Gastrocnemius medialis (tissue), 4 donors: ENCODE results near the gene GMPR. TPM values are rescaled to one million over a fixed set of nuclear protein-coding genes. Genes with fewer than 3 reads are reported as not detected.

ENCODE experiments used
- ATAC-seq, 2 donors: fragments of 150-250 bp; one replicate each; pipeline ENCODE4 v1.9.1; 2016
- DNase-seq, 2 donors: peaks; one replicate each; pipeline ENCODE4 v3.0.0-alpha.2; 2019
- H3K27ac ChIP-seq, 4 donors: fragments of 200-600 bp; sonication (generic); 1 replicate in 1 of 4; 2 replicates in 3 of 4; pipeline ENCODE4 v1.5.1; 2016 to 2018; ENCODE audit warnings: mild to moderate bottlenecking in 2 of 4, moderate library complexity in 1 of 4
- H3K27me3 ChIP-seq, 3 donors: fragments of 200-600 bp; sonication (generic) in 2 of 3; 1 replicate in 1 of 3; 2 replicates in 2 of 3; pipeline versions ENCODE4 v1.5.1 to v1.6.0; 2016 to 2019; ENCODE audit warnings: mild to moderate bottlenecking in 1 of 3, moderate library complexity in 1 of 3
- H3K36me3 ChIP-seq, 2 donors: fragments of 200-600 bp; sonication (generic) in 1 of 2; one replicate each; pipeline ENCODE4 v1.5.1; 2017 to 2018
- H3K4me1 ChIP-seq, 2 donors: fragments of 200-600 bp; sonication (generic) in 1 of 2; one replicate each; pipeline ENCODE4 v1.5.1; 2016 to 2017; ENCODE audit warnings: mild to moderate bottlenecking in 2 of 2
- H3K4me3 ChIP-seq, 4 donors: fragments of 200-600 bp; sonication (generic) in 3 of 4; 1 replicate in 1 of 4; 2 replicates in 3 of 4; pipeline ENCODE4 v1.5.1; 2016 to 2019; ENCODE audit warnings: mild to moderate bottlenecking in 2 of 4
- H3K9me3 ChIP-seq, 3 donors: fragments of 200-600 bp; sonication (generic) in 2 of 3; 1 replicate in 1 of 3; 2 replicates in 2 of 3; pipeline ENCODE4 v1.5.1; 2016 to 2019
- POLR2A ChIP-seq, 2 donors: fragments of 450-650 bp; IDR thresholded peaks; one replicate each; pipeline ENCODE4 v1.6.1; 2017; ENCODE audit warnings: antibody characterized with exemption in 2 of 2, mild to moderate bottlenecking in 2 of 2, moderate library complexity in 2 of 2
- in situ Hi-C, 4 donors: fragments of 200-750 bp; cut with MboI; loops; one replicate each; pipeline versions ENCODE4 v1.15.0 to v1.8.0; 2017; ENCODE audit warnings: low sequenced_read_pairs in 4 of 4
- intact Hi-C: fragments of 100-400 bp; cut with DNase I; formaldehyde crosslinking; loops from one replicate; pipeline ENCODE4 v1.15.1; 2023; ENCODE audit warnings: low total_unique reads
- total RNA-seq, 4 donors: library from RNA; depleted of rRNA; stranded (reverse); fragments of >200 nt; gene quantifications; one replicate each; pipeline versions ENCODE4 v1.1.0 to v1.2.3, GENCODE V29; 2016
- TF ChIP-seq, protein P1 (sequence below), 5 experiments: fragments of 450-650 bp in 3 of 5; fragments of 200-600 bp in 2 of 5; sonication (generic) in 2 of 5; IDR thresholded peaks in 4 of 5; conservative IDR thresholded peaks in 1 of 5; 1 replicate in 4 of 5; 2 replicates in 1 of 5; pipeline ENCODE4 v1.5.1; 2016 to 2019; ENCODE audit warnings: antibody characterized with exemption in 5 of 5, mild to moderate bottlenecking in 3 of 5, moderate library complexity in 3 of 5

GMPR gene
- total RNA-seq, 4 donors from 2014 or later: 109 to 266 (median 239) TPM

DNA sequence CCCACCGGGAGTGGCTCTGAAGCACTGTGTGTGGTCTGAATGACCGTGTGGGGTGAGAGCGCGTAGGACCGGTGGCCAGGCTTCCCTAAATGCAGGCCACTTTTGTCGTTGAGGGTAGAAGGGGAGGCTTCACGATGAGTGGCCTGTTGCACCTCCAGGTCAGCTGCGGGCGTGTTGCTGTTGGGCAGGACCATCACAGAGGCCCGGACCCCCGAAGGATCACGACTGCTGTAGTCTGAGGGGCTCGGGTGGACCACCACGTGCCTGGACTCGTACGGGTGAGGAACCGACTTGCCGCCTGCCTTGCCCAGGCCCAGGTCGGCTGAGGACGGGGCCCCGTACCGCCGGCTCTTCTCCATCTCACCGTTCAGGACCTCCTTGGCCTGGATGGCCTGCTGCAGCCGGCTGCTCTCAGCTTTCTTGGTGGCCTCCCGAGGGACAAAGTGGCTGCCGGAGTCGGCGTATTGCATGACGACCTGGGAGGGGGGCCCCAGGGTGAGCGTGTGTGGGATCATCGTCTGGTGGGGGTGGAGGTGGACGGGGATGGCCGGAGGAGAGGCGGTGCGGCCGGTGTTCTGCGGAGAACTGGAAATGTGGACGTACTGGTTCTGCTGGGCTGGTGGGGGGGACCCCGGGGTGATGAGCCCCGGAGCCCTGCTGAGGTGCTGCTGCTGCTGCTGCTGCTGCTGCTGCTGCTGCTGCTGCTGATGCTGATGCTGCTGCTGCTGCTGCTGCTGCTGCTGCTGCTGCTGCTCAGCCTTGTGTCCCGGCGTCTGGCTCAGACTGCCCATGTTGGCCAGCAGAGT is 88.8 kb downstream of the GMPR start:
- in situ Hi-C loops (loop anchor here in 3 of 4 donors (5.0 to 25.0 kb wide), 3 partner anchors 92 to 635 kb away; partner anchors contain the start of gene GMPR (in 1 of the 3)), intact Hi-C loops (loop anchor here (10.0 kb wide), 1 partner anchor 192 kb away; no protein-coding TSS in a partner anchor)

GRCh38 chr6:16327777-16328325 is 89.5 kb downstream of the GMPR start:
- Histone ChIP-seq H3K9me3 (no peaks in the 10 kb centered on the region), H3K4me3 (no peak overlapping the region), H3K36me3 (peaks cover 0 to 10% of the 10 kb centered on the region in 2 donors), H3K27ac (peak overlapping the region; percentile 43 to 68 (median 63)), H3K4me1 (peaks cover 44 to 46% of the 10 kb centered on the region in 2 donors), H3K27me3 (no peaks in the 10 kb centered on the region)
- intact Hi-C loops (loop anchor here (10.0 kb wide), 1 partner anchor 193 kb away; no protein-coding TSS in a partner anchor), in situ Hi-C loops (loop anchor here in 3 of 4 donors (5.0 to 25.0 kb wide), 3 partner anchors 93 to 634 kb away; partner anchors contain the start of gene GMPR (in 1 of the 3))
- DNase-seq (no peak), ATAC-seq (no peak)
- TF ChIP-seq, protein P1, sequence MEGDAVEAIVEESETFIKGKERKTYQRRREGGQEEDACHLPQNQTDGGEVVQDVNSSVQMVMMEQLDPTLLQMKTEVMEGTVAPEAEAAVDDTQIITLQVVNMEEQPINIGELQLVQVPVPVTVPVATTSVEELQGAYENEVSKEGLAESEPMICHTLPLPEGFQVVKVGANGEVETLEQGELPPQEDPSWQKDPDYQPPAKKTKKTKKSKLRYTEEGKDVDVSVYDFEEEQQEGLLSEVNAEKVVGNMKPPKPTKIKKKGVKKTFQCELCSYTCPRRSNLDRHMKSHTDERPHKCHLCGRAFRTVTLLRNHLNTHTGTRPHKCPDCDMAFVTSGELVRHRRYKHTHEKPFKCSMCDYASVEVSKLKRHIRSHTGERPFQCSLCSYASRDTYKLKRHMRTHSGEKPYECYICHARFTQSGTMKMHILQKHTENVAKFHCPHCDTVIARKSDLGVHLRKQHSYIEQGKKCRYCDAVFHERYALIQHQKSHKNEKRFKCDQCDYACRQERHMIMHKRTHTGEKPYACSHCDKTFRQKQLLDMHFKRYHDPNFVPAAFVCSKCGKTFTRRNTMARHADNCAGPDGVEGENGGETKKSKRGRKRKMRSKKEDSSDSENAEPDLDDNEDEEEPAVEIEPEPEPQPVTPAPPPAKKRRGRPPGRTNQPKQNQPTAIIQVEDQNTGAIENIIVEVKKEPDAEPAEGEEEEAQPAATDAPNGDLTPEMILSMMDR (IDR thresholded peaks at IDR 0.05 in 4 of 5, conservative IDR thresholded peaks at IDR 0.05 in 1 of 5): no peak
- TF ChIP-seq POLR2A (IDR thresholded peaks at IDR 0.05): no peak

More for the DNA sequence above, 88.8 kb downstream of the GMPR start:
- DNase-seq (no peak), ATAC-seq (no peak)
- Histone ChIP-seq H3K36me3 (peaks cover 0 to 10% of the 10 kb centered on the region in 2 donors), H3K4me1 (peaks cover 44 to 47% of the 10 kb centered on the region in 2 donors), H3K27ac (no peak overlapping the region), H3K4me3 (no peak overlapping the region), H3K9me3 (no peaks in the 10 kb centered on the region), H3K27me3 (no peaks in the 10 kb centered on the region)
- TF ChIP-seq POLR2A (IDR thresholded peaks at IDR 0.05): no peak
- TF ChIP-seq, protein P1 (IDR thresholded peaks at IDR 0.05 in 4 of 5, conservative IDR thresholded peaks at IDR 0.05 in 1 of 5): no peak

DNA sequence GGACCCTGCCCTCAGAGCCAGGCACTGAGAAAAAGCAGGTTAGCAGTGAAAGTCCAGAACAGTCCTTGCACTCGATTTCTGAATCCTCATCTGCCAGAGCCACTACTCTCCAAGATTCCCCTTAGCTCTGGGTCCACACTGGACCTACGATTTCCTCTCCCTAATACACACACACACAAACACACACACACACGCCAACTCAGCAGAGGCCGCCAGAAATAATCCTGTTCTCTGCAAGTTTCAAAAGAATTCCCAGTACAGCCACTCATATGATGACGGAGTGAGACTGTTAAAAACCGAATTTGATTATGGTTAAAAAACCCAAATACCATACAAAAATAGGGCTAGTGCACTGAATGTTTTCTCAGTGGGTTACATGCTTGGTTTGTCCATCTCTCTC is 90.8 kb downstream of the GMPR start:
- intact Hi-C loops: loop anchor here (10.0 kb wide), 1 partner anchor 194 kb away; no protein-coding TSS in a partner anchor
- no peak for DNase-seq
- Histone ChIP-seq H3K4me1 (peaks cover 41 to 49% of the 10 kb centered on the region in 2 donors), H3K27me3 (no peaks in the 10 kb centered on the region), H3K27ac (peak overlapping the region; percentile 43 to 68 (median 63)), H3K9me3 (no peaks in the 10 kb centered on the region), H3K4me3 (no peak overlapping the region), H3K36me3 (peaks cover 0 to 10% of the 10 kb centered on the region in 2 donors)
- no peak for ATAC-seq
- no peak for TF ChIP-seq POLR2A (IDR thresholded peaks at IDR 0.05)
- TF ChIP-seq, protein P1 (IDR thresholded peaks at IDR 0.05 in 4 of 5, conservative IDR thresholded peaks at IDR 0.05 in 1 of 5): no peak
- in situ Hi-C loops: loop anchor here in 3 of 4 donors (5.0 to 25.0 kb wide), 3 partner anchors 94 to 633 kb away; partner anchors contain the start of gene GMPR (in 1 of the 3)

DNA sequence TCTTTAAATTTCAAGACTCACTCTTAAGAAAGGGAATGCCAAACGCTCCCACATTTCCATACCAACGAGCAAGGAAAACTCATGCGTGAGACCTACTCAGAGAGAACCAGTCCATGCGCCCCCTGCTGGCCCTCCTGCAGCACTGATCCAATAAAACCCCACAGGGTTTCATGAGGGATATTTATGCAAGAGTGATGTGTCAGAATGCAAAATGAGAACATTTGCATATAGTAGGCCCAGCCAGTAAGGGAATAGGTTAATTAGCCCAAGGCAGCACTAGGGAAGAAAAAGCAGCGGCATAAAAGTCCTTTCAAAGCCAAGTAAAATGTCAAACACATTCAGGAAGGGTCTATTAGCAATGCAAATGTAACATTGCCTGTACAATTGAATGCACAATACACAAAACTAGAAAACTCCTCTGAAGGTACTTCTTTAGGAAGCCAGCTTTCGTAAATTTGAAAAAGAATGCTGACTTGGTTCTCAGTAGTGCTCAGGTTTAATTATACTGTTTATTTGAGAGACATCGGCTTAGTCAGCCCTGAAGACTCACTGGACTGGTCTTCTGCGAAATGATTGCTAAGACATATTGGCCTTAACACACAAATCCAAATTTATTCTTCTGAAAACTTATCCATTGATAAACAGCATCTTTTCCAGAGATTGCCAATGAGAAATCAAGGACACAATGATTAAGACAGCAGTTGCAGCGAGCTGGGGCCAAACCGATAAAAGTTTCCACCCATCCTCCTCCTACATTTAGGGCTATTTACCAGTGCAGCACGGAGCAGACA is 93.2 kb downstream of the GMPR start:
- TF ChIP-seq, protein P1 (IDR thresholded peaks at IDR 0.05 in 4 of 5, conservative IDR thresholded peaks at IDR 0.05 in 1 of 5): peak; percentile 87 to 92 (median 91)
- TF ChIP-seq POLR2A (IDR thresholded peaks at IDR 0.05): no peak
- Histone ChIP-seq H3K9me3 (no peaks in the 10 kb centered on the region), H3K4me1 (peaks cover 51 to 61% of the 10 kb centered on the region in 2 donors), H3K4me3 (no peak overlapping the region), H3K27me3 (no peaks in the 10 kb centered on the region), H3K27ac (peak overlapping the region; percentile 69 to 76 (median 72)), H3K36me3 (peaks cover 0 to 10% of the 10 kb centered on the region in 2 donors)
- DNase-seq: peak; percentile 63 to 67
- in situ Hi-C loops: loop anchor here in 2 of 4 donors (5.0 to 25.0 kb wide), 4 partner anchors 73 to 631 kb away; no protein-coding TSS in a partner anchor
- intact Hi-C loops: loop anchor here (1.0 to 10.0 kb wide), 7 partner anchors 44 to 633 kb away; no protein-coding TSS in a partner anchor
- ATAC-seq: peak; percentile 64 to 72
